ENCODE measurements around the gene HS6ST1. TPM values are rescaled to one million over a fixed set of nuclear protein-coding genes. Genes with fewer than 3 reads are reported as not detected.

Gene HS6ST1
- total RNA-seq, 1 experiment from 2014 or later, result 22.0 TPM

DNA sequence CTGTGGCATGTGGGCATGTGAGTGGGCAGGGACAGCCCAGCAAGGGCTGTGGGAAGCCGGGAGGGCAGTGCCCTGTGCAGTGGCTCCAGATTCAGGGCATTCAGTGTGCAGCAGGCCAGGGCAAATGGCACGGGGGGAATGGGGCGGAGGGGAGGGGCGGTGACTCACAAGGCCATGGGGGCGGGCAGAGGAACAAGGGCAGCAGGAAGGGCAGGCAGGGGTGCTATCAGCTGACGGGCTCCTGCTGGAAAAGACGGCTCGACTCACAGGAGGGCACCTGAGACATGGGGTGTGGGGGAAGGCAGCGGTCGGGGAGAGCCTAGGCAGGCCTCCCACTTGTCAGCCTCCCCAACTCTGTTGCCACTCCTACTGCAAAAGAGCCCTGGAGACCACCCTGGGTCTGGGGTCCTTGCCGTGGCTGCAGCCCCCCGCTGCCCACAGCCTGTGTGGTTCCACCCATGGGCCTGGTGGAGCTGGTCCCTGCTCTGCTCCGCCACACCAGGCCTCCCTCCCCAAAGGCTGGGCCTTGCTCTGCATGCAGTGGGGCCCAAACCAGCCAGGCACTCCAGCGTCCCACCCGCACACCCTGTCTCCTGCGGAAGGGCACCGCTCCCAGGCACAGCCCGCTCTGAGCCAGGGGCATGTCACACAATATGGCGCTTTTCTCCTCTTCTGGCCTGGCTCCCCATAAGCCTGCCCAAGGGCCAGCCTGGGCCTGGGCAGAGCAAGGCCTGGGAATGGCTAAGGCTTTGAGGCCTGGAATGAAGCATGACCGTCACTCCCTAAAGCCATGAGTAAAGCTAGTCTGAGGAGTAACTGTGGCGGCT is 25.9 kb downstream of the HS6ST1 start:
- no peak overlapping the region for H3K27ac ChIP-seq (ENCODE audit: low read length)
- DNase-seq (ENCODE audit: low read depth, low spot score) (no peak), ATAC-seq (peak; percentile 48; the same call in 1 of the 2 replicates)
- no peaks in the 10 kb centered on the region for H3K36me3 ChIP-seq (ENCODE audit: control insufficient read depth, insufficient read depth, low read length)
- no peaks in the 10 kb centered on the region for H3K9me3 ChIP-seq (ENCODE audit: control insufficient read depth, insufficient read depth, low read depth, low read length)
- no peak overlapping the region for H3K4me3 ChIP-seq (ENCODE audit: low read depth in 2 of 2, low read length in 2 of 2)
- TF ChIP-seq, protein P1, sequence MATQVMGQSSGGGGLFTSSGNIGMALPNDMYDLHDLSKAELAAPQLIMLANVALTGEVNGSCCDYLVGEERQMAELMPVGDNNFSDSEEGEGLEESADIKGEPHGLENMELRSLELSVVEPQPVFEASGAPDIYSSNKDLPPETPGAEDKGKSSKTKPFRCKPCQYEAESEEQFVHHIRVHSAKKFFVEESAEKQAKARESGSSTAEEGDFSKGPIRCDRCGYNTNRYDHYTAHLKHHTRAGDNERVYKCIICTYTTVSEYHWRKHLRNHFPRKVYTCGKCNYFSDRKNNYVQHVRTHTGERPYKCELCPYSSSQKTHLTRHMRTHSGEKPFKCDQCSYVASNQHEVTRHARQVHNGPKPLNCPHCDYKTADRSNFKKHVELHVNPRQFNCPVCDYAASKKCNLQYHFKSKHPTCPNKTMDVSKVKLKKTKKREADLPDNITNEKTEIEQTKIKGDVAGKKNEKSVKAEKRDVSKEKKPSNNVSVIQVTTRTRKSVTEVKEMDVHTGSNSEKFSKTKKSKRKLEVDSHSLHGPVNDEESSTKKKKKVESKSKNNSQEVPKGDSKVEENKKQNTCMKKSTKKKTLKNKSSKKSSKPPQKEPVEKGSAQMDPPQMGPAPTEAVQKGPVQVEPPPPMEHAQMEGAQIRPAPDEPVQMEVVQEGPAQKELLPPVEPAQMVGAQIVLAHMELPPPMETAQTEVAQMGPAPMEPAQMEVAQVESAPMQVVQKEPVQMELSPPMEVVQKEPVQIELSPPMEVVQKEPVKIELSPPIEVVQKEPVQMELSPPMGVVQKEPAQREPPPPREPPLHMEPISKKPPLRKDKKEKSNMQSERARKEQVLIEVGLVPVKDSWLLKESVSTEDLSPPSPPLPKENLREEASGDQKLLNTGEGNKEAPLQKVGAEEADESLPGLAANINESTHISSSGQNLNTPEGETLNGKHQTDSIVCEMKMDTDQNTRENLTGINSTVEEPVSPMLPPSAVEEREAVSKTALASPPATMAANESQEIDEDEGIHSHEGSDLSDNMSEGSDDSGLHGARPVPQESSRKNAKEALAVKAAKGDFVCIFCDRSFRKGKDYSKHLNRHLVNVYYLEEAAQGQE (IDR thresholded peaks at IDR 0.05; ENCODE audit: insufficient read depth in 1 of 2, low read depth in 2 of 2, low read length in 1 of 2), result no peak
- no peak for TF ChIP-seq SIN3A (IDR thresholded peaks at IDR 0.05; ENCODE audit: borderline replicate concordance, insufficient read depth, low read depth, low read length)
- TF ChIP-seq TCF7L2 (IDR thresholded peaks at IDR 0.05; ENCODE audit: low read depth, low read length), result no peak
- TF ChIP-seq, protein P2, sequence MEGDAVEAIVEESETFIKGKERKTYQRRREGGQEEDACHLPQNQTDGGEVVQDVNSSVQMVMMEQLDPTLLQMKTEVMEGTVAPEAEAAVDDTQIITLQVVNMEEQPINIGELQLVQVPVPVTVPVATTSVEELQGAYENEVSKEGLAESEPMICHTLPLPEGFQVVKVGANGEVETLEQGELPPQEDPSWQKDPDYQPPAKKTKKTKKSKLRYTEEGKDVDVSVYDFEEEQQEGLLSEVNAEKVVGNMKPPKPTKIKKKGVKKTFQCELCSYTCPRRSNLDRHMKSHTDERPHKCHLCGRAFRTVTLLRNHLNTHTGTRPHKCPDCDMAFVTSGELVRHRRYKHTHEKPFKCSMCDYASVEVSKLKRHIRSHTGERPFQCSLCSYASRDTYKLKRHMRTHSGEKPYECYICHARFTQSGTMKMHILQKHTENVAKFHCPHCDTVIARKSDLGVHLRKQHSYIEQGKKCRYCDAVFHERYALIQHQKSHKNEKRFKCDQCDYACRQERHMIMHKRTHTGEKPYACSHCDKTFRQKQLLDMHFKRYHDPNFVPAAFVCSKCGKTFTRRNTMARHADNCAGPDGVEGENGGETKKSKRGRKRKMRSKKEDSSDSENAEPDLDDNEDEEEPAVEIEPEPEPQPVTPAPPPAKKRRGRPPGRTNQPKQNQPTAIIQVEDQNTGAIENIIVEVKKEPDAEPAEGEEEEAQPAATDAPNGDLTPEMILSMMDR (IDR thresholded peaks at IDR 0.05), result no peak
- no peak for TF ChIP-seq POLR2AphosphoS5 (IDR thresholded peaks at IDR 0.05; ENCODE audit: low read depth, low read length)
- POLR2A ChIA-PET, result interaction anchor here (0.6 kb wide), 1 partner anchor 70 kb away, joined by 4 read pairs; no protein-coding TSS in a partner anchor
- H3K27me3 ChIP-seq (ENCODE audit: control insufficient read depth, insufficient read depth, low read length), result no peaks in the 10 kb centered on the region
- CTCF ChIA-PET, result no interaction called here
- in situ Hi-C loops (cut with HindIII; ENCODE audit: low pct_unique_long_range_greater_than_20kb, low sequenced_read_pairs), result no loop called here
- H3K4me1 ChIP-seq (ENCODE audit: control insufficient read depth, insufficient read depth, low read length), result no peaks in the 10 kb centered on the region
- intact Hi-C loops (cut with micrococcal nuclease; ENCODE audit: unreplicated experiment), result no loop called here
- no TSS peak for BruUV-seq (replicated peaks)

DNA sequence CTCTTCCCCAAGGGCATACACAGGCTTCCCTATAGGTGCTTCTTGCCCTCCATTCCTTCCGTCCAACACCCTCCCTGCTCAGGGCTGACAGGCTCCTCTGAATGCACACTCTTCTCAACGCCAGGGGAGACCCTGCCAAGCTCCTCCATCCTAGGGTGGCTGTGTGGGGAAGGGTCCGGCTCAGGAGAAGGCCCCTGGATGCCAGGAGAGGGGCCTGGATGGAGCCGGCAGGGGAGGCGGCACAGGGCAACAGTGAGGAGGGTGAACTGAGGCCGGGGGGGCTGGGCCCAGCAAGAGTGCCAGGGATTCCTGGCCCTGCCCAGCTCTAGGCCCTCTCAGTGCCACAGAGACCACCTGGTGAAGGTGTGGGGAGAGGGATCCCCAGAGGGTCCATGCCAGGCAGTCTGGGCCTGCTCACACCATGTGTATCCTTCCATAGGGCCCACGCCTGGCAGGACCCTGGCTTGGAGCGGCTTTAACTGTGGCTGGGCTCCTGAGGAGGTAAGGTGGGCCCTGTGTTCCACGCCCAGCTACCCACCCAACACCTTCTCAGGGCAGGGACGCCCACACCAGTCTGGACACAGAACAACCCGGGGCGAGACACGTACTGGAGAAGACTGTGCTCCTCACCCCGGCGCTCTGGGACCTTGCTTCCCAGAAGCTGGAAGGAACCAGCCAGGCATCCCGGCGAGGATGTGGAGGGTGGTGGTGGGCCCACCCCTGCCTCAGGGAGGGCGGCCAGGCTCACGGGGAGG is 26.6 kb downstream of the HS6ST1 start:
- ChIA-PET CTCF (no interaction called here), POLR2A (interaction anchor here (0.6 kb wide), 1 partner anchor 69 kb away, joined by 4 read pairs; no protein-coding TSS in a partner anchor)
- no TSS peak for BruUV-seq (replicated peaks)
- Histone ChIP-seq H3K36me3 (ENCODE audit: control insufficient read depth, insufficient read depth, low read length) (no peaks in the 10 kb centered on the region), H3K4me3 (ENCODE audit: low read depth in 2 of 2, low read length in 2 of 2) (no peak overlapping the region), H3K9me3 (ENCODE audit: control insufficient read depth, insufficient read depth, low read depth, low read length) (no peaks in the 10 kb centered on the region), H3K27ac (ENCODE audit: low read length) (no peak overlapping the region), H3K27me3 (ENCODE audit: control insufficient read depth, insufficient read depth, low read length) (no peaks in the 10 kb centered on the region), H3K4me1 (ENCODE audit: control insufficient read depth, insufficient read depth, low read length) (no peaks in the 10 kb centered on the region)
- ATAC-seq (no peak), DNase-seq (ENCODE audit: low read depth, low spot score) (no peak)
- TF ChIP-seq, protein P2 (IDR thresholded peaks at IDR 0.05), result no peak
- no peak for TF ChIP-seq SIN3A (IDR thresholded peaks at IDR 0.05; ENCODE audit: borderline replicate concordance, insufficient read depth, low read depth, low read length)
- TF ChIP-seq POLR2AphosphoS5 (IDR thresholded peaks at IDR 0.05; ENCODE audit: low read depth, low read length), result no peak
- no peak for TF ChIP-seq TCF7L2 (IDR thresholded peaks at IDR 0.05; ENCODE audit: low read depth, low read length)
- TF ChIP-seq, protein P1 (IDR thresholded peaks at IDR 0.05; ENCODE audit: insufficient read depth in 1 of 2, low read depth in 2 of 2, low read length in 1 of 2), result no peak
- intact Hi-C loops (cut with micrococcal nuclease; ENCODE audit: unreplicated experiment), result no loop called here
- in situ Hi-C loops (cut with HindIII; ENCODE audit: low pct_unique_long_range_greater_than_20kb, low sequenced_read_pairs), result no loop called here

Data from Panc1 (cell line).